IMR-90 (cell line): ENCODE data around the gene ANO9. TPM values are rescaled to one million over a fixed set of nuclear protein-coding genes. Genes with fewer than 3 reads are reported as not detected.

Experiments
- ATAC-seq: fragments of 200-7000 bp; cut with Tn5 transposase; 2 replicates; pipeline ENCODE4 v1.9.1; 2020; ENCODE audit warnings: low read depth, mild to moderate bottlenecking, moderate library complexity
- BruUV-seq: library from RNA; stranded (reverse); fragments of 400-500 nt; replicated peaks from 2 replicates; lab custom pipeline; 2021; lab: Mats Ljungman, UMichigan
- CTCF ChIA-PET: fragments of 300-600 bp; formaldehyde crosslinking; extraction: SDS; loops from one replicate; lab custom pipeline; 2021; ENCODE audit warnings: antibody characterized with exemption; lab: Yijun Ruan, JAX
- POLR2A ChIA-PET: fragments of 300-600 bp; sonication (Branson Sonifier 250); formaldehyde crosslinking; loops from one replicate; lab custom pipeline; 2022; ENCODE audit warnings: antibody characterized with exemption; ENCODE audit not compliant: unreplicated experiment; lab: Charles Lee
- DNase-seq: peaks from one replicate; pipeline ENCODE4 v3.0.0; 2013
- H2AFZ ChIP-seq: replicated peaks from 2 replicates; pipeline ENCODE3; 2013; ENCODE audit warnings: low read length, mild to moderate bottlenecking; ENCODE audit not compliant: poor library complexity
- H2AK5ac ChIP-seq: 2 replicates; pipeline ENCODE4 v1.6.1; 2013; ENCODE audit warnings: low read depth, low read length, inconsistent platforms
- H2AK9ac ChIP-seq: replicated peaks from 2 replicates; pipeline ENCODE3; 2013; ENCODE audit warnings: mild to moderate bottlenecking, low read depth, low read length, moderate library complexity; ENCODE audit not compliant: poor library complexity
- H2BK120ac ChIP-seq: 2 replicates; pipeline ENCODE4 v1.6.1; 2013; ENCODE audit warnings: low read depth, low read length, inconsistent platforms
- H2BK15ac ChIP-seq: 3 replicates; pipeline ENCODE4 v1.6.1; 2013; ENCODE audit warnings: low read depth, low read length, inconsistent platforms
- H2BK20ac ChIP-seq: 2 replicates; pipeline ENCODE4 v1.6.1; 2013; ENCODE audit warnings: low read depth, mild to moderate bottlenecking, inconsistent platforms, low read length, moderate library complexity
- H2BK5ac ChIP-seq: 2 replicates; pipeline ENCODE4 v1.6.1; 2013; ENCODE audit warnings: mild to moderate bottlenecking, low read depth, low read length, inconsistent platforms; ENCODE audit not compliant: poor library complexity, severe bottlenecking
- H3K14ac ChIP-seq: replicated peaks from 2 replicates; pipeline ENCODE4 v1.6.1; 2013; ENCODE audit warnings: low read depth, low read length, inconsistent platforms
- H3K18ac ChIP-seq: 2 replicates; pipeline ENCODE4 v1.6.1; 2013; ENCODE audit warnings: low read depth, low read length, control low read depth
- H3K23ac ChIP-seq: 2 replicates; pipeline ENCODE4 v1.6.1; 2013; ENCODE audit warnings: low read depth, low read length, inconsistent platforms
- H3K27ac ChIP-seq: 2 replicates; pipeline ENCODE4 v1.5.1; 2013; ENCODE audit warnings: mild to moderate bottlenecking, control low read depth, low read length; ENCODE audit not compliant: insufficient read depth
- H3K27me3 ChIP-seq: 2 replicates; pipeline ENCODE4 v1.6.1; 2013; ENCODE audit warnings: low read length; ENCODE audit not compliant: control insufficient read depth, insufficient read depth
- H3K36me3 ChIP-seq: 2 replicates; pipeline ENCODE4 v1.6.1; 2013; ENCODE audit warnings: low read length, mixed read lengths; ENCODE audit not compliant: control insufficient read depth, insufficient read depth
- H3K4ac ChIP-seq: 2 replicates; pipeline ENCODE4 v1.6.1; 2013; ENCODE audit warnings: low read depth, low read length, inconsistent platforms
- H3K4me1 ChIP-seq: 2 replicates; pipeline ENCODE4 v1.6.1; 2013; ENCODE audit warnings: low read length, mixed read lengths; ENCODE audit not compliant: control insufficient read depth, insufficient read depth
- H3K4me2 ChIP-seq: 2 replicates; pipeline ENCODE4 v1.6.1; 2013; ENCODE audit warnings: low read depth, mild to moderate bottlenecking, control low read depth, low read length, moderate library complexity
- H3K4me3 ChIP-seq: 2 replicates; pipeline ENCODE4 v1.5.1; 2013; ENCODE audit warnings: low read depth, mild to moderate bottlenecking, control low read depth, low read length, moderate library complexity; ENCODE audit not compliant: insufficient read depth
- H3K56ac ChIP-seq: 2 replicates; pipeline ENCODE4 v1.6.1; 2013; ENCODE audit warnings: low read length, inconsistent platforms; ENCODE audit not compliant: insufficient read depth; ENCODE audit errors: extremely low read depth
- H3K79me1 ChIP-seq, 2 experiments: 2 replicates each; pipeline ENCODE4 v1.6.1; 2013; ENCODE audit warnings: low read length in 2 of 2, inconsistent platforms in 1 of 2, low read depth in 1 of 2
- H3K9ac ChIP-seq: 2 replicates; pipeline ENCODE4 v1.6.1; 2013; ENCODE audit warnings: low read depth, low read length, control low read depth
- H3K9me1 ChIP-seq: 2 replicates; pipeline ENCODE4 v1.6.1; 2013; ENCODE audit warnings: low read length, inconsistent platforms; ENCODE audit not compliant: insufficient read depth
- H3K9me3 ChIP-seq: 2 replicates; pipeline ENCODE4 v1.6.1; 2013; ENCODE audit warnings: low read length; ENCODE audit not compliant: control insufficient read depth, insufficient read depth
- H4K20me1 ChIP-seq: 2 replicates; pipeline ENCODE4 v1.6.1; 2013; ENCODE audit warnings: low read length, inconsistent platforms; ENCODE audit not compliant: insufficient read depth
- H4K5ac ChIP-seq: 2 replicates; pipeline ENCODE4 v1.6.1; 2013; ENCODE audit warnings: mild to moderate bottlenecking, low read depth, low read length, control low read depth
- H4K8ac ChIP-seq, 2 experiments: 2 replicates each; pipeline ENCODE4 v1.6.1; 2013; ENCODE audit warnings: low read depth in 2 of 2, low read length in 2 of 2, control low read depth in 1 of 2, inconsistent platforms in 1 of 2
- H4K91ac ChIP-seq: 2 replicates; pipeline ENCODE4 v1.6.1; 2013; ENCODE audit warnings: low read depth, low read length, inconsistent platforms; ENCODE audit not compliant: insufficient read depth
- CEBPB ChIP-seq: IDR thresholded peaks from 2 replicates; pipeline ENCODE4 v1.6.1; 2012; ENCODE audit warnings: low read depth, low read length, improper control_type of control experiment
- CHD1 ChIP-seq: IDR thresholded peaks from 2 replicates; pipeline ENCODE4 v1.6.1; 2012; ENCODE audit warnings: low read depth, low read length, improper control_type of control experiment
- CTCF ChIP-seq: conservative IDR thresholded peaks from 2 replicates; pipeline ENCODE4 v1.5.1; 2012; ENCODE audit warnings: mild to moderate bottlenecking, low read depth, low read length, improper control_type of control experiment
- ELK1 ChIP-seq: fragments of 150-350 bp; IDR thresholded peaks from 2 replicates; pipeline ENCODE4 v1.6.1; 2016; ENCODE audit warnings: low read depth, mild to moderate bottlenecking, low read length, moderate library complexity, borderline replicate concordance
- FOS ChIP-seq: fragments of 150-350 bp; IDR thresholded peaks from 2 replicates; pipeline ENCODE4 v1.6.1; 2016; ENCODE audit warnings: low read depth, low read length
- MAFK ChIP-seq: IDR thresholded peaks from 2 replicates; pipeline ENCODE4 v1.6.1; 2012; ENCODE audit warnings: low read depth, low read length, improper control_type of control experiment
- MAZ ChIP-seq: IDR thresholded peaks from 2 replicates; pipeline ENCODE4 v1.6.1; 2012; ENCODE audit warnings: low read depth, mild to moderate bottlenecking, low read length, improper control_type of control experiment, moderate library complexity, borderline replicate concordance
- MXI1 ChIP-seq: IDR thresholded peaks from 2 replicates; pipeline ENCODE4 v1.6.1; 2012; ENCODE audit warnings: low read depth, mild to moderate bottlenecking, low read length, moderate library complexity, borderline replicate concordance
- NFE2L2 ChIP-seq: fragments of 150-350 bp; IDR thresholded peaks from 2 replicates; pipeline ENCODE4 v1.6.1; 2016; ENCODE audit warnings: low read depth, mild to moderate bottlenecking, low read length
- POLR2A ChIP-seq: IDR thresholded peaks from 2 replicates; pipeline ENCODE4 v1.6.1; 2012; ENCODE audit warnings: mild to moderate bottlenecking, low read depth, low read length
- RCOR1 ChIP-seq: IDR thresholded peaks from 2 replicates; pipeline ENCODE4 v1.6.1; 2012; ENCODE audit warnings: mild to moderate bottlenecking, low read length, improper control_type of control experiment; ENCODE audit not compliant: insufficient replicate concordance
- SMC3 ChIP-seq: fragments of 150-350 bp; IDR thresholded peaks from 2 replicates; pipeline ENCODE4 v1.6.1; 2016; ENCODE audit warnings: low read depth, mild to moderate bottlenecking, antibody characterized with exemption, low read length, moderate library complexity
- WGBS, 2 experiments: methylation state at CpG; one replicate each; pipeline versions ENCODE4 v1.1.5 to v1.1.7; 2013; ENCODE audit warnings: missing lambda C conversion rate in 2 of 2; ENCODE audit not compliant: insufficient read length in 1 of 2; ENCODE audit errors: extremely low coverage in 2 of 2; 5-methylcytosine and 5-hydroxymethylcytosine counted together
- dilution Hi-C: fragments of 300-500 bp; cut with HindIII; formaldehyde crosslinking; loops from one replicate; pipeline ENCODE4 v1.14.3; 2018; ENCODE audit warnings: low sequenced_read_pairs; ENCODE audit not compliant: unreplicated experiment
- in situ Hi-C: fragments of 300-500 bp; cut with MboI; formaldehyde crosslinking; loops from 3 replicates; pipeline ENCODE4 v1.14.3; 2019; ENCODE audit warnings: low sequenced_read_pairs, inconsistent platforms, mixed read lengths
- intact Hi-C: fragments of 100-400 bp; cut with micrococcal nuclease; formaldehyde crosslinking; loops from 2 replicates; pipeline ENCODE4 v1.10.0; 2022
- polyA plus RNA-seq, 3 experiments: library from polyadenylated mRNA; depleted of rRNA; stranded (reverse); fragments of >200 nt; gene quantifications; 2 replicates each; pipeline ENCODE4 v1.2.3, GENCODE V29; 2012; ENCODE audit warnings: low replicate concordance in 1 of 3
- total RNA-seq: library from RNA; depleted of rRNA; stranded (reverse); fragments of >200 nt; gene quantifications from 2 replicates; pipeline ENCODE4 v1.2.3, GENCODE V29; 2012

ANO9 gene
- total and polyA plus RNA-seq, 2 of the 4 experiments (the other 2 are of a cell fraction), result not detected

GRCh38 chr11:381501-382072, 60.2 kb downstream of the ANO9 start:
- peaks cover 6% of the 10 kb centered on the region; the same call in 1 of the 2 replicates for H3K9me3 ChIP-seq
- H2BK20ac ChIP-seq, result no peak overlapping the region
- no peaks in the 10 kb centered on the region for H3K9me1 ChIP-seq
- H3K4me1 ChIP-seq, result no peaks in the 10 kb centered on the region
- no peaks in the 10 kb centered on the region for H3K27me3 ChIP-seq
- no peak overlapping the region for H3K27ac ChIP-seq
- no peak overlapping the region for H3K4me2 ChIP-seq
- H3K23ac ChIP-seq, result no peak overlapping the region
- no peak overlapping the region for H3K14ac ChIP-seq
- no peak for ATAC-seq
- no peaks in the 10 kb centered on the region for H4K20me1 ChIP-seq
- H3K18ac ChIP-seq, result no peak overlapping the region
- no peak overlapping the region for H4K8ac ChIP-seq
- CTCF ChIA-PET, result no interaction called here
- intact Hi-C loops (no loop called here), dilution Hi-C loops (no loop called here), in situ Hi-C loops (no loop called here)
- no peak overlapping the region for H3K4me3 ChIP-seq
- peaks cover 27% of the 10 kb centered on the region; the same call in 1 of the 2 replicates for H3K36me3 ChIP-seq
- H3K4ac ChIP-seq, result no peak overlapping the region
- no peak overlapping the region for H2BK120ac ChIP-seq
- no peaks in the 10 kb centered on the region for H3K79me1 ChIP-seq
- no peak overlapping the region for H2AK5ac ChIP-seq
- DNase-seq, result no peak
- TF ChIP-seq MXI1 (no peak), CEBPB (no peak), MAZ (no peak), RCOR1 (no peak), CHD1 (no peak), CTCF (no peak), POLR2A (no peak), ELK1 (no peak), FOS (no peak), SMC3 (no peak), MAFK (no peak), NFE2L2 (no peak)
- no peak overlapping the region for H2AFZ ChIP-seq
- 79% methylated on average over 11 of the region's 35 CpGs; no CpG with 5 or more reads in 1 of the 2 experiments for WGBS, 2 experiments
- no peak overlapping the region for H3K56ac ChIP-seq
- H2AK9ac ChIP-seq, result no peak overlapping the region
- H4K5ac ChIP-seq, result no peak overlapping the region
- H2BK5ac ChIP-seq, result no peak overlapping the region
- BruUV-seq, result no TSS peak
- POLR2A ChIA-PET, result no interaction called here
- no peak overlapping the region for H3K9ac ChIP-seq
- no peak overlapping the region for H2BK15ac ChIP-seq
- no peak overlapping the region for H4K91ac ChIP-seq
